MV-4-11 (cell line): ENCODE data around the gene MSH4.
"Not testable (repeated sequence)": the region's sequence is repeated elsewhere in the genome, so short reads cannot be mapped to it uniquely, and the experiment has no call there.

Experiments used
- DNase-seq: peaks from one replicate; lab custom pipeline; 2025; lab: John Stamatoyannopoulos, UW

Gene MSH4

DNA sequence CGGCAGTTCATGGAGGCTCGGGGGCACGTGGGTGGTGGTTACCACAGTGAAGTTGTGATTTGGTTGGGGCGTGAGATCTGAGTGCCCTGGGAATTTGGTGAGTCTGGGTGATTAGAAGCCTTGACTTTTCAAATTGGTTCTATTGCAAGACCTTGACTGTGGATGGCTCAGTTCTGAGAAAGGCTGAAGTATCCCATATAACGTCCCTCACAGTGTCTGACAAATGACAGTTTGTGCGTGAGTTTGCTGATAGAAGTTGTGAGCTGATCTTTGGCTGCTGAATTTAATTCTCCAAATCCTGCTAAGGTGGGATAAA, 549 bp downstream of the MSH4 start:
- peak; percentile 35 for DNase-seq

DNA sequence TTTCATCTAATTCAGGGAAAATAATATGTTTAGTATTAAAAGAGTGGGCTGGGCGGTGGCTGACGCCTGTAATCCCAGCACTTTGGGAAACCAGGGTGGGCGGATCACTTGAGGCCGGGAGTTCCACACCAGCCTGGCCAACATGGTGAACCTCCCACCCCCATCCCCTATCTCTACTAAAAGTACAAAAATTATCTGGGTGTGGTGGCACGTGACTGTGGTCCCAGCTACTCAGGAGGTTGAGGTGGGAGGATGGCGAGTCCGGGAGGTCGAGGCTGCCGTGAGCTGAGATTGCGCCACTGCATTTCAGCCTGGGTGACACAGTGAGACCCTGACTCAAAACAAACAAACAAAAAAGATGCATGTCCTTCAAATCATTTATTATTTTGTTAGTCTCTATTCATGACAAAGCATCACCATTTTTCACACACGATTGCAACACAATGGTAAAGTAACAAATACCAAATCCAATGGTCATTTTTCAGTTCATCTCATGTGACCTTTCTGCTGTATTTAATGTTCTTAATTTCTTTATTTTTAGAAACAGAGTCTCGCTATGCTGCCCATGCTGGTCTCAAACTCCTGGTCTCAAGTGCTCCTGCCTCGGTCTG, 1.0 kb downstream of the MSH4 start:
- no peak for DNase-seq

DNA sequence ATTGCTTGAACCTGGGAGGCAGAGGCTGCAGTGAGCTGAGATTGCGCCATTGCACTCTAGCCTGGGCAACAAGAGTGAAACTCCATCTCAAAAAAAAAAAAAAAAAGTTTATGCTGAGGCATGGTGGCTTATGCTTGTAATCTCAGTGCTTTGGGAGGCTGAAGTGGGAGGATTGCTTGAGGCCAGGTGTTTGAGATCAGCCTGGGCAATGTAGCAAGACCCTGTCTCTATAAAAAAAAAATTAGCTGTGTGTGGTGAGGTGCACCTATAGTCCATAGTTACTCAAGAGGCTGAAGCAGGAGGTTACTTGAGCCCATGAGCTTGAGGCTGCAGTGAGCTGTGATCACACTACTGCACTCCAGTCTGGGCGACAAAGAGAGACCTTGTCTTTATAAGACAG, 4.8 kb downstream of the MSH4 start:
- DNase-seq = not testable (repeated sequence)

DNA sequence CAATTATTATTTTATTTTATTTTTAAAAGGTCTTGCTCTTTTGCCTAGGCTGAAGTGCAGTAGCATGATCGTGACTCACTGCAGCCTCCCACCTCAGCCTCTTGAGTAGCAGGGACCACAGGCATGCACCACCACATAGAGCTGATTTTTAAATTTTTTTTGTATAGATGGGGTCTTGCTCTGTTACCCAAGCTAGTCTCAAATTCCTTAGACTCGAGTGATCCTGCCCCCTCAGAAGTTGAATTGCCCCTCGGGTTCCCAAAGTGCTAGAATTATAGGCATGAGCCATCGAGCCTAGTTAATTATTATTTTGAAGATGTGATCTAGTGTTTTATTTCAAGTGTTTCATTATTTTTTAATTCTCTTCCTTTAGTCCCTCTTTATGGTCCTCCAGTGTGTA, 12.2 kb downstream of the MSH4 start:
- no peak for DNase-seq

DNA sequence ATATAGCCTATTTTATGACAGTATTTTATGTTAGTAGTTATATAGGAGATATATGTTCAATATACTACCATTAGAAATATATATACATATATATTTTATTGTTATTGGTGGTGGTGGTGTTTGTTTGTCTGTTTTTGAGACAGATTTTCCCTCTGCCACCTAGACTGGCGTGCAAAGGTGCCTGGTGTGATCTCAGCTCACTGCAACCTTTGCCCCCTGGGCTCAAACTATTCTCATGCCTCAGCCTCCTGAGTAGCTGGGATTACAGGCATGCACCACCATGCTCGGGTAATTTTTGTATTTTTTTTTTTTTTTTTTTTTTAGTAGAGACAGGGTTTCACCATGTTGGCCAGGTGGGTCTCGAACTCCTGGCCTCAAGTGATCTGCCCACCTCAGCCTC, 13.4 kb downstream of the MSH4 start:
- DNase-seq = not testable (repeated sequence)

DNA sequence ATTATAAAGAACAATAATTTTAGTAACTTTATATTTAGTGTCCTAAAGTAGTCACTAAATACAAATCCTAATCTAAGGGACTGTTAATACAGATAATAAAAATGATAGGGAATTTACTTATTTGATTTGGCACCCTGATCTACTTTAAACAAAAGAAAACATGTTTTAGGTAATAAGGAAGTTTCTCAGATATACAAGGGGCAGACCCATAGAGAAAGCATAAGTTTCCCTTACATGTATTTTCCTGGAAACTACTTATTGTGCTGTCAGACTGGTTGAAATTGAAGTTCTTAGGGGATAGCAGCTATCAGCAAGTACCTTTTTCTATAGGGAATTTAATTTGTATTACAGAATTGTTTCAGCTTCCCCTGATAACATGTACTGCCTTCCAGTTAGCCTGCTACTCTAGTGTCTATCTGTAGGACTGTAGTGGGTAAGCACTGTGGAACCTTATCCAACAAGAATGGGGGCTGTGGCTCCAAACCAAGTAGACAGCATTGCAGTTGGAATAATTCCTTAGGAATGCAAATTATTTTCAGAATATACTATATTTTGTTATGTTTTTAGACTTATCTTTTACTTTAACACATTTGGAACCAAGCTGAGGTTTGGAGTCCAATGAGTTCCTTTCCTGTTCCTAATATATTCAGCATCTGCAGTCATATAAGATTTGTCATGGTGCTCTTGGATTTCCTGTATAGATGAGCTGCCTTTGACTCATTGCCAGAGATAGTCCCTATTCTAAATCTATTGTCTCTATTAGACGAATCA, 14.7 kb downstream of the MSH4 start:
- no peak for DNase-seq

DNA sequence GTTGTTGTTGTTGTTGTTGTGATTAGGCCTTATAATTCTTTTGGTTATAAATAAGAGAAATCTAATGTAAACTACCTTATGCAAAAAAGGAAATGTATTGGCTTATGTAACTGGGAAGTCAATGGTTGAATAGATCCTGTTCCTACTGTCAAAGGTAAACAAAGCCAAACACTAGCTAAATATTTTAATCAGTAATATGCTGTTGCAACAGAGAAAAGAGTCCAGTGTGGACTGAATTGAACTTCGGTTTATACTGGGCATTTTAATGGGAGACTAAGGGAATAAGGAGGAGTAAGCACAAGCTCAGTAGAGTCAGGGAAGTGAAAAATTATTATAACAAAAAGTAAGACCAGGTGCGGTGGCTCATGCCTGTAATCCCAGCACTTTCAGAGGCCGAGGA, 15.4 kb downstream of the MSH4 start:
- no peak for DNase-seq

DNA sequence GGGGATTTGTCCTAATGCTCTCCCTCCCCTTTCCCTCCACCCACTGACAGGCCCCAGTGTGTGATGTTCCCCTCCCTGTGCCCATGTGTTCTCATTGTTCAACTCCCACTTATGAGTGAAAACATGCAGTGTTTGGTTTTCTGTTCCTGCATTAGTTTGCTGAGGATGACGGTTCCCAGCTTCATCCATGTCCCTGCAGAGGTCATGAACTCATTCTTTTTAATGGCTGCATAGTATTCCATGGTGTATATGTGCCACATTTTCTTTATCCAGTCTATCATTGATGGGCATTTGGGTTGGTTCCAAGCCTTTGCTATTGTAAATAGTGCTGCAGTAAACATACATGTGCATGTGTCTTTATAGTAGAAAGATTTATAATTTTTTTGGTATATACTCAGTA, 26.9 kb downstream of the MSH4 start:
- DNase-seq = not testable (repeated sequence)

DNA sequence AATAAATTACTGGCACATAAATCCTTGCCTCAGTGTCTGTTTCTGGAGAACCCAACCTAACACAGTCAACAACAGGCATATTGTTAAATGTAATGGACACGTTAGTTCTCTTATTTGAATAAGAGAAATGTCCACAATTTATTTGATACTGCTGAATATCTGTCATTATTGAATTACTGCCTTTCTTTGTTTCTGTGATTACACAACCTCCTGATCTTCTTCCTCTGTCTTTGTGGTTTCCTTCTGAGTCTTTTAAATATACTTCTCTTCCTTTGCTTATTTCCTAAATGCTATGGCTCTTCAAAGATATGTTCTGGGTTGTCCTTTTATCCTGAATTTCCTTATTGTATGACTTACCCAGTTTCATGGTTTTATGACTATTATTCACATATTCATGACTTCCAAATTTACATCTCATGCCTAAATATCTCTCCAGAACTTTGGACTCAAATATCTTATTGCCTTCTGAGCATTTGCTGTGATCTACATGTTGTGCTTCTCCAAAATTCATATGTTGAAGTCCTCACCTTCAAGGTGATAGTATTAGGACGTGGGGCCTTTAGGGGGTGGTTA, 39.9 kb downstream of the MSH4 start:
- peak; percentile 67 for DNase-seq

DNA sequence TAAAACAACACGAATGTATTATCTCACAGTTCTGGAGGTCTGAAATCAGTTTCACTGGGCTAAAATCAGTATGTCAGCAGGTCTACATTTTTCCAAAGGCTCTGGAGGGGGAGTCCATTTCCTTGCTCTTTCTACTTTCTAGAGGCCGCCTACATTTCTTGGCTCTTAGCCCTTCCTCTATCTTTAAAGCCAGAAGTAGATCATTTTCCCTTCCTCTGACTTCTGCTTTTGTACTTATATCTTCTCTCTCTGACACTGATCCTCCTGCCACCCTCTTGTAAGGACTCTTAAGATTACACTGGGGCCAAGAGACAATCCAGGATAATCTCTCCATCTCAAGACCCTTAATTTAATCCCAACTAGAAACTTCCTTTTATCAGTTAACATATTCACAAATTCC, 41.4 kb downstream of the MSH4 start:
- DNase-seq = peak; percentile 66

DNA sequence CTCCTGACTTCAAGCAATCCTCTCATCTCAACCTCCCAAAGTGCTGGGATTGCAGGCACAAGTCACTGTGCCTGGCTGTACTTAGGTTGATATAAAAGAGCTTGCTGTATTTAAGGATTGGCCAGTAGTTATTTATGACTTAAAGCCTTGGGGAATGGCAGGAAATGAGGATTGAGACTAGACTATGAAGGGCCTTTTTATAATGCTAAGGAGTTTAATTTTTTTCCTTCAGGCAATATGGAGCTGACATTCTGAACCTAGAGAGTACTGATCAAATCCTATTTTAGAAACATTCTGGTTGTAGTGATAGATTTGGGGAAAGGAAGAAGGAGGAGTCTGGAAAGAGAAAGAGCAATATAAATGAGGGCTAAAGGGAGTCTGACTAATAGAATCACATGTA, 44.7 kb downstream of the MSH4 start:
- no peak for DNase-seq

DNA sequence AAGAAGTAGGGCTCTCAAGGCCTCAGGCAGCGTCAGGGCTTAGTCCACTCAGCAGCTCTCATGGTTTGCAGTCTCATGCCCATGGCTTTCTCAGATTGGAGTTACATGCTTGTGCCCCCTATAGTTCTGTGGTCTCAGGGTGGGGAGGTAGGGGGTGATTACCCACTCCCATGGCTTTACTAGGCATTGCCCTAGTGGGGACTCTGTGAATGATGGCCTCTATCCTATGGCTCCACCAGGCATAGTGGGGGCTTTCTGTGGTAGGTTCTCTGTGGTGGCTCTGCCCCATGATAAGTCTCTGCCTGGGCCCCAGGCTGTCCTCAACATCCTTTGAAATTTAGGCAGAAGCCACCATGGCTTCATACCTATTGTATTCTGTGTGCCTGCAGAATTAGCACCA, 48.9 kb downstream of the MSH4 start:
- DNase-seq = no peak

DNA sequence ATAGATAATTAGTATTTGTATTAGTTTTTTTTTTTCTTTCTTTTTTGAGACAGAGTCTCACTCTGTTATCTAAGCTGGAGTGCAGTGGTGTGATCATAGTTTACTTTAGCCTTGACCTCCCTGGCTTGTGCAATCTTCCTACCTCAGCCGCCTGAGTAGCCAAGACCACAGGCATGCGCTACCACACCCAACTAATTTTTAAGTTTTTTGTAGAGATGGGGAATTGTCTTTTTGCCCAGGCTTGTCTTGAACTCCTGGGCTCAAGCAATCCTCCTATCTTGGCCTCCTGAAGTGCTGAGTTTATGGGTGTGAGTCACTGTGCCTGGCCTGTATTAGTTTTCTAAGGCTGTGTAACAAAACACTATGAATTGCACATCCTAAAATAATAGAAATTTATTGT, 58.3 kb downstream of the MSH4 start:
- peak; percentile 20 for DNase-seq

DNA sequence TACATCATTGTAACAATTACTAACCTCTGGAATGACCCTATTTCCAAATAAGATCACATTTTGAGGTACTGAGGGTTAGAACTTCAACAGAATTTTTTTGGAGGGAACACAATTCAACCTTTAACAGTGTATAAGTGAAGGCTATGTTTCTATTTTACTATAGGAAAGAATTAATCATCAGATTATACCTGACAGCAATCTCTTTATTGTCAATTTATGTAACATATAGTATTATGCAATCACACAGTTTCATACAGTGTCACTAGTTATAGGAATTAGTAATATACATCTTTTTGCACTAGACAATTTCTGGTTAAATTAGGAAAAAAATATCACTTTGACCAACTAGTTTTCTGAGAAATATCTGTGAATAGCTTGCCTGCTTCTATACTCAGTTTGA, 59.1 kb downstream of the MSH4 start:
- no peak for DNase-seq

DNA sequence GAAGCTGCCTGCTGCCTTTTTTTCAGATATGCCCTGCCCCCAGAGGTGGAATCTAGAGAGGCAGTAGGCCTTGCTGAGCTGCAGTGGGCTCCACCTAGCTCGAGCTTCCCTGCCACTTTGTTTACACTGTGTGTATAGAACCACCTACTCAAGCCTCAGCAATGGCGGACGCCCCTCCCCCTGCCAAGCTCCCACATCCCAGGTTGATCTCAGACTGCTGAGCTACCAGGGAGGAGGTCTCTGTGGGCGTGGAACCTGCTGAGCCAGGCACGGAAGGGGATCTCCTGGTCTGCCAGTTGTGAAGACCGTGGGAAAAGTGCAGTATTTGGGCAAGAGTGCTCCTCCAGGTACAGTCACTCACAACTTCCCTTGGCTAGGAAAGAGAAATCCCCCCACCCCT, 65.1 kb downstream of the MSH4 start:
- no peak for DNase-seq

DNA sequence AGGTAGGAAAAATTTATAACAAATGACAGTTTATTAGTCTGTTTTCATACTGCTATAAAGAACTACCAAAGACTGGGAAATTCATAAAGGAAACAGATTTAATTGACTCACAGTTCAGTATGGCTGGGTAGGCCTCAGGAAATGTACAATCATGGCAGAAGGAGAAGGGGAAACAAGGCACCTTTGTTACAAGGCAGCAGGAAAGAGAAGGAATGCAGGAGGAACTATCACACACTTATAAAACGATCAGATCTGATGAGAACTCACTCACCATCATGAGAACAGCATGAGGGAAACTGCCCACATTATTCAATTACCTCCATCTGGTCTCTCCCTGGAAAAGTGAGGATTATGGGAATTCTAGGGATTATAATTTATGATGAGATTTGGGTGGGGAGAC, 74.3 kb downstream of the MSH4 start:
- DNase-seq = no peak

DNA sequence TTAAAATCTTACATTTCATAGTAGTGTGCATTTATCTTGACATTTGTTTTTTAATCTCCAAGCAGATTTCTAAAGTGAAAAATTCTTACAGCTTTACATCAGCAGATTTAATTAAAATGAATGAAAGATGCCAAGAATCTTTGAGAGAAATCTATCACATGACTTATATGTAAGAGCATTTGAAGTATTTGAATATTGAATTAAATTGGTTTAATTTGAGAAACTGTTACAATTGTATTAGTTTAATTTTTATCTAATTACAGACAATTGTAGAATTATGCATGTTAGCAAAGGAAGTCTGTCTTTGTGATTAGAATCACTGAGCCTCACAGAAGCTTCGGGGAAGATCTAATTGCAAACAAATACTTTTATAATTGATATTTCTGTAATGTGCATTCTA, 83.3 kb downstream of the MSH4 start:
- no peak for DNase-seq

DNA sequence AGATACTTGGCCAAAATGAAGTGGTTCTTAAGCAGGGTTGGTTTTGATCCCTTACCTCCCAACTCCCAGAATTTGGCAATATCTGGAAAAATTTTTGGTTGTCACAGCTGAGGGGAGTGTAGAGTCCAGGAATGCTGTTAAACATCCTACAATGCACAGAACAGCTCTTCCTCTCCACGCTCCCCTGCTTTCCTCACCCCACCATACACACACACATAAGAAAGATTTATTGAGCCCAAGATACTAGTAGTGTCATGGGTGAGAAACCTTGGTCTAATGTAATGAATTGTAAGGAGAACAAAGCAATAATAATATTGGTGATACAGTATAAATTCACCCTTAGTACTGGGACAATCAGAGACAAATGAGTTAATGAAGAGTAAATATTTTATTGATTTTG, 87.8 kb downstream of the MSH4 start:
- no peak for DNase-seq

DNA sequence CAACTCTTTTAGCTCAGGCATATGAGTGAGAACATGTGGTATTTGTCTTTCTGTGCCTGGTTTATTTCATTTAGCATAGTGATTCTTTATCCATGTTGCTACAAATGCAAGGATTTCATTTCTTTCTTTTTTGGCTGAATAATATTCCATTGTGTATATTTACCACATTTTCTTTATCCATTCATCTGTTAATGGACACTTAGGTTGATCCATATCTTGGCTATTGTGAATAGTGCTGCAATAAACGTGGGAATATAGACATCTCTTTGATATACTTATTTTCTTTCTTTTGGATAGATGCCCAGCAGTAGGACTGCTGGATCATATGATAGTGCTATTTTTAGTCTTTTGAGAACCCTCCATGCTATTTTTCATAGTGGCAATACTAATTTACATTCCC, 104.7 kb downstream of the MSH4 start:
- DNase-seq = no peak

DNA sequence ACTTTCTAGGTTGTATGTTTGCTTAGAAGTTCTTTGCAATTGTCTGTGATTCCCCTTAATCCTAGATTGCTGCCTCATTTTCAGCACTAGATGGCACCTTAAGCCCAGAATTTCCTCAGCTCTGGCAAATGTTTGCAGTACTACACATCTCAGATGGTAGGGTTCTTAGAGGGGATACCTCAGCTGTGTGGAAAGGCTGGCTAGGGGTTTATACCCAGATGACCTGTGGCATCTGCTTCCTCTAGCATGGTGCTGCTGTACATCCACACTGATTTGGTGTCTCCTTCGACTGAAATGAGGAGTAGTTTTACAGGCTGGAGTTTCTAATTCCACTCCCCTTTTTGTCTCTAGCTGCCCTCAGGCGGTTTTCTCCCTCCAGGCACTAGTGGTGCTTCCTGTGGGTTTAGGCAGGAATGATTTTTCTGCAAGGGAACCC, 112.1 kb downstream of the MSH4 start:
- DNase-seq = peak; percentile 8

DNA sequence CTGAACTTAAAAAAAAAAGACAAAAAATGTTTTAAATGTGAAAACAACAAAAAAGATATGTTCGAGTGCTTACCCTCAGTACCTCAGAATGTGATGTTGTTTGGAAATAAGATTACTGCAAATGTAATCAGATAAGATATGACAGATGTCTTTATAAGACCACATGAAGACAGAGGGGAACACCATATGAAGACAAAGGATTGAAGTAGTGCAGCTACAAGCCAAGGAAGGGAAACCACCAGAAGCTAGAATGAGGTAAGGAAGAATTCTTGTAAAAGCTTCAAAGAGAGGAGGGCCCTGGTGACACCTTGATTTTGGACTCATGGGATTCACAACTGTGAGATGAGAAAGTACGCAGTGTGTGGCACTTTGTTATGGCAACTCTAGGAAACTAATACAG, 120.2 kb downstream of the MSH4 start:
- no peak for DNase-seq

DNA sequence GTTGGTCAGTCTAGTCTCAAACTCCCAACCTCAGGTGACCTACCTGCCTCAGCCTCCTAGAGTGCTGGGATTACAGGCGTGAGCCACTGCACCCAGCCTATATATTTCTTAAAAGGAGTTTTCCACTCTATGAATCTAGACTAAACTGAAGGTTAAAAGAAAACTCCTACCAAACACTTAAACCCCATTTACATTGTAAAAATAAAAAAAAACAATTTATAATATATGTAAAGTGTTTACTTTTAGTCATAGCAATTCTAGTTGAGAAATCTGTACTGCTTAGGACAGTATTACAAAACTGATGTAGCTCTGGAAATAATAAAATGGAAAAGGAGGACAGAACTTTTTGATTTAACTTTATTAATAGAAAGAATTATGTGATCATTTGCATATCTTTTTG, 126.0 kb downstream of the MSH4 start:
- no peak for DNase-seq

DNA sequence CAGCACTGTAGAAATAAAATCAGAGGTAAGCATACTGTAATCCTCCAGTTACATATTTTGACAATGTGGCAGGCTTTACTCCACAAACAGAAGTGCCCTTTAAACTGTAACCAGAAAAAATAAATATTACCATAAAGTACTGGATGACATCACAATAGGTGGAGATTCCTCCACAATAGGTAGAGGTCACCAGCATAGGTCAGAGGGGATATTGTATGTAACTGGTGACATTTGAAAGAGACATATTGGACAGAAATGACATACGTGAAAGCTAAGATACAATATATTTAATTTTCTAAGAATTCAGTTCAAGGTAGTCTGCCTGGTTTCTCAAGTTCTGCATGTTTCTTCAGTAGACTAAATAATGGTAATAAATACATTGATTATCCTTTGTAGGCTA, 135.6 kb downstream of the MSH4 start, which contains the start of gene ASB17:
Gene ASB17 (minus strand): TSS at position 101 of the 400 bp plus-strand sequence. CDS start 113 bp downstream, outside the sequence.
- DNase-seq = no peak

DNA sequence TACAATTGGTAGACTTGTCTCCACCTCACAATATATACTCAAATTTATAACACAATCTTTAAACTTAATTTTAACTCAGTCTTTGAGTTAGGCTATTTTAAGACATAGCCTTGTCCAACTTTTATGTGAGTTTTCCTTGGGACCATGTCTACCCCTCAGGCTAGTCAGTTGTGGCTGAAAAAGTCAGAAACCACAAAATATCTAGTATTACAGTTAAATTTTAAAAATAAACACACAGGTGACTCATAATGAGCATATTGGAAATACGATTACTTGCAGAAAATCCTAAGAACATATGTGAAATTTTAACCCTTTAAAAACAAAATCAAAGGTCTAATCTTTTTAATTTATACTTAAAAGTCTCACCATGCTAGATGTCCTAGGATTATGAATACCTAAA, 140.4 kb downstream of the MSH4 start:
- DNase-seq = no peak
